AG04450 (cell line): Measurements from ENCODE around the gene USP35. TPM values are rescaled to one million over a fixed set of nuclear protein-coding genes. Genes with fewer than 3 reads are reported as not detected.

Source experiments
- CTCF ChIA-PET: fragments of 300-600, 350-600 bp; formaldehyde crosslinking; extraction: SDS; loops from one replicate; lab custom pipeline; 2022; ENCODE audit warnings: antibody characterized with exemption, inconsistent platforms; lab: Charles Lee
- POLR2A ChIA-PET: fragments of 350-600 bp; formaldehyde crosslinking; extraction: SDS; loops from one replicate; lab custom pipeline; 2021; ENCODE audit warnings: antibody characterized with exemption, inconsistent platforms; lab: Yijun Ruan, JAX
- DNase-seq: peaks from one replicate; pipeline ENCODE4 v3.0.0-alpha.2; 2011; ENCODE audit warnings: low read depth, low spot score
- H3K27ac ChIP-seq: one replicate; pipeline ENCODE4 v1.5.1; 2012; ENCODE audit warnings: low read depth, low read length, control low read depth
- H3K27me3 ChIP-seq: one replicate; pipeline ENCODE4 v1.6.0; 2012; ENCODE audit warnings: low read length; ENCODE audit not compliant: control insufficient read depth, insufficient read depth
- H3K4me3 ChIP-seq: 2 replicates; pipeline ENCODE4 v1.5.1; 2011; ENCODE audit warnings: mild to moderate bottlenecking, low read depth, low read length, control low read depth
- H3K9me3 ChIP-seq: 2 replicates; pipeline ENCODE4 v1.5.1; 2012; ENCODE audit warnings: low read length; ENCODE audit not compliant: control insufficient read depth, insufficient read depth
- polyA plus RNA-seq: library from polyadenylated mRNA; depleted of rRNA; stranded (reverse); fragments of >200 nt; gene quantifications from 2 replicates; pipeline ENCODE4 v1.2.3, GENCODE V29; 2011
- TF ChIP-seq, protein P1 (sequence below): IDR thresholded peaks from 2 replicates; pipeline ENCODE4 v1.5.1; 2011; ENCODE audit warnings: low read depth, low read length, control low read depth, inconsistent platforms

Gene USP35
- polyA plus RNA-seq, 1 experiment: 5.5 TPM

DNA sequence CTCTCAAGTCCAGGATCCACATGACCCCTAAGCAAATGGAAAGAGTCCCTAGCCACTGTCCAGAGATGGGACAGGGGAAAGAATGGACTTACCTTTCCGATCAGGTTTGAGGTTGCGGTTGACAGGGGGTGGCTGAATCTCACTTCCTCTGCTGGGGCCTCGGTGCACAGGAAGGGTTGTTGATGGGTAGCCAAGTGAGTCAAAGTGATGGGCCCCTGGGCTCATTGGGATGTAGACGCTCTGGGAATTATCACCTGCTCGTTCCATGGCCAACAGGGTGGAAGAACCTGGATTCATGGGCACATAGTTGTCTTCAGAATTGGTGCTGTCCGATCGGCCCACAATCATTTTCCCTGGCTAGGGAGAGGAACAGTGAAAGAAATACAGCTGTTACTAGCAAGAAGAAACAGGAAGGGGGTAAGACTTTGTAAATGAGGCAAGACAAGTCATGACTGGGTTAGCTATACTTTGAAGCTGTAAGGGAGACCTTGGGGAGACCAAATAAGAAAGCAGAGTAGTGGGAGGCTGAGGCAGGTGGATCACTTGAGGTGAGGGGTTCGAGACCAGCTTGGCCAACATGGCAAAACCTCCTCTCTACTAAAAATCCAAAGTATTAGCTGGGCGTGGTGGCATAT is 34.7 kb downstream of the USP35 start:
- ChIA-PET CTCF (interaction anchor here (6.5 kb wide), 1 partner anchor 342 kb away, joined by 89 read pairs; no protein-coding TSS in a partner anchor), POLR2A (no interaction called here)
- H3K4me3 ChIP-seq: no peak overlapping the region
- no peak for DNase-seq
- no peaks in the 10 kb centered on the region for H3K9me3 ChIP-seq
- H3K27ac ChIP-seq: no peak overlapping the region
- TF ChIP-seq, protein P1, sequence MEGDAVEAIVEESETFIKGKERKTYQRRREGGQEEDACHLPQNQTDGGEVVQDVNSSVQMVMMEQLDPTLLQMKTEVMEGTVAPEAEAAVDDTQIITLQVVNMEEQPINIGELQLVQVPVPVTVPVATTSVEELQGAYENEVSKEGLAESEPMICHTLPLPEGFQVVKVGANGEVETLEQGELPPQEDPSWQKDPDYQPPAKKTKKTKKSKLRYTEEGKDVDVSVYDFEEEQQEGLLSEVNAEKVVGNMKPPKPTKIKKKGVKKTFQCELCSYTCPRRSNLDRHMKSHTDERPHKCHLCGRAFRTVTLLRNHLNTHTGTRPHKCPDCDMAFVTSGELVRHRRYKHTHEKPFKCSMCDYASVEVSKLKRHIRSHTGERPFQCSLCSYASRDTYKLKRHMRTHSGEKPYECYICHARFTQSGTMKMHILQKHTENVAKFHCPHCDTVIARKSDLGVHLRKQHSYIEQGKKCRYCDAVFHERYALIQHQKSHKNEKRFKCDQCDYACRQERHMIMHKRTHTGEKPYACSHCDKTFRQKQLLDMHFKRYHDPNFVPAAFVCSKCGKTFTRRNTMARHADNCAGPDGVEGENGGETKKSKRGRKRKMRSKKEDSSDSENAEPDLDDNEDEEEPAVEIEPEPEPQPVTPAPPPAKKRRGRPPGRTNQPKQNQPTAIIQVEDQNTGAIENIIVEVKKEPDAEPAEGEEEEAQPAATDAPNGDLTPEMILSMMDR: no peak
- H3K27me3 ChIP-seq: no peaks in the 10 kb centered on the region

GRCh38 chr11:78224506-78224905 is 35.8 kb downstream of the USP35 start:
- no peak for DNase-seq
- Histone ChIP-seq H3K27me3 (no peaks in the 10 kb centered on the region), H3K27ac (no peak overlapping the region), H3K9me3 (no peaks in the 10 kb centered on the region), H3K4me3 (no peak overlapping the region)
- ChIA-PET CTCF (interaction anchor here (6.5 kb wide), 1 partner anchor 341 kb away, joined by 89 read pairs; no protein-coding TSS in a partner anchor), POLR2A (no interaction called here)
- TF ChIP-seq, protein P1: no peak

- Histone ChIP-seq H3K27ac (no peak overlapping the region), H3K9me3 (no peaks in the 10 kb centered on the region), H3K4me3 (no peak overlapping the region), H3K27me3 (no peaks in the 10 kb centered on the region)
- TF ChIP-seq, protein P1: no peak
- no peak for DNase-seq
- CTCF ChIA-PET: interaction anchor here (6.5 kb wide), 1 partner anchor 341 kb away, joined by 89 read pairs; no protein-coding TSS in a partner anchor
- POLR2A ChIA-PET: no interaction called here
Observed at GRCh38 chr11:78224906-78225420, 36.2 kb downstream of the USP35 start.

DNA sequence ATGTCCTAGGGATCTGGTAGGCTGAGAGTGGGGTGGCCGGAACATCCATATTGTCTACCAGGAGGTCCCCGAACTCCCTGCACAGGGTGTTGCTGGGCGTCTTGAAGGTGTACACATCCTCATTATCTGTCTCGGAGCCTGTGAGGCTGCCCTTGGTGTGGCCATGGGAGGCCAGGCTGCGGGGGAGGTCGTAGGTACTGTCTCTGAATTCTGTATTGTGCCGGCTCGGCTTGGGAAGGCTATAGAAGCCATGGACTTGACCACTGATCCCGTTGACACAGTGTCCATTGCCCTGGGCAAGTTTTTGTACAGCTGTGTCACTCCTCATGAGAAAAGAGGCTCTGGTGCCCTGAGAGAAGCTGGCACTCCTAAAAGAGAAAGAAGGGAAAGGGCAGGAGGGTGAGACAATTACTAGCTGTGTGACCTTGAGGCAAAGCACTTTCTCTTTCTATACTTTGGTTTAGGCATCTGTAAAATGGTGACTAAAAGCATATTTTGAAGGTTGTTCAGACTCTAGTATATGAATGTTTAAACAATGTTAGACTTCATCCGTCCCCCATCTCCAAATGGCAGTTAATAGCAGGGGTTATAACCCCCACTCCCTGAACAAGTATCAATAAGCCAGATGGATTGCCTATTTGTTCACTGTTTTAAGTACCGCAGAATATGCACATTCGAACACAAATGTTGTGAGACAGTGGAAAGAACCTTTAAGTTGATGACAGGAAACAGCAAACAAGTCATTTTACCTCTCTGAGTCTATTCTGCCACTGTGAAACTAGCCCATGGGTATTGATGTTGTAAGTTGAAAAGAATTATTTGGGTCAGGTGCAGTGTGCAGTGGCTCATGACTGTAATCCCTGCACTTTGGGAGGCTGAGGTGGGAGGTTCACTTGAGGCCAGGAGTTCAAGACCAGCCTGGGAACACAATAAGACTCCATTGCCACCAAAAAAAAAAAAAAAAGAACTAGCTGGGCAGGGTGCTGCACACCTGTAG is 38.3 kb downstream of the USP35 start:
- ChIA-PET POLR2A (no interaction called here), CTCF (interaction anchor here (0.8 to 6.5 kb wide), 6 partner anchors 38 to 359 kb away, joined by 3 to 89 read pairs (median 6); no protein-coding TSS in a partner anchor)
- Histone ChIP-seq H3K27me3 (no peaks in the 10 kb centered on the region), H3K9me3 (no peaks in the 10 kb centered on the region), H3K27ac (no peak overlapping the region), H3K4me3 (no peak overlapping the region)
- no peak for DNase-seq
- TF ChIP-seq, protein P1: no peak
